WERI-Rb-1 (cell line): ENCODE data around the gene TRANK1.
"Not testable (repeated sequence)": the region's sequence is repeated elsewhere in the genome, so short reads cannot be mapped to it uniquely, and the experiment has no call there.

Experiments
- DNase-seq: peaks from one replicate; pipeline ENCODE4 v3.0.0-alpha.2; 2020
- H3K27ac ChIP-seq: fragments of 250-450 bp; sonication (Bioruptor Pico); 2 replicates; pipeline ENCODE4 v1.5.1; 2020; ENCODE audit warnings: mild to moderate bottlenecking, moderate library complexity
- H3K27me3 ChIP-seq: fragments of 250-450 bp; sonication (Bioruptor Pico); 2 replicates; pipeline ENCODE4 v1.5.1; 2021; ENCODE audit warnings: mild to moderate bottlenecking, low read depth, moderate library complexity; ENCODE audit not compliant: insufficient read depth, severe bottlenecking
- H3K36me3 ChIP-seq: fragments of 250-450 bp; sonication (Bioruptor Pico); 2 replicates; pipeline ENCODE4 v1.5.1; 2020; ENCODE audit warnings: mild to moderate bottlenecking, moderate library complexity
- H3K4me3 ChIP-seq: 2 replicates; pipeline ENCODE4 v1.5.1; 2011; ENCODE audit warnings: low read depth, mild to moderate bottlenecking, control low read depth, low read length
- H3K9me3 ChIP-seq: fragments of 250-450 bp; sonication (Bioruptor Pico); 2 replicates; pipeline ENCODE4 v1.5.1; 2021; ENCODE audit warnings: mild to moderate bottlenecking, moderate library complexity; ENCODE audit not compliant: severe bottlenecking
- CTCF ChIP-seq: IDR thresholded peaks from 2 replicates; pipeline ENCODE4 v1.5.1; 2011; ENCODE audit warnings: low read depth, mild to moderate bottlenecking, control low read depth, inconsistent platforms, low read length

The TRANK1 gene

GRCh38 chr3:36881735-36882134 lies 63.1 kb downstream of the TRANK1 start:
- no peaks in the 10 kb centered on the region for H3K36me3 ChIP-seq
- H3K27ac ChIP-seq = no peak overlapping the region
- H3K9me3 ChIP-seq = no peaks in the 10 kb centered on the region
- no peak overlapping the region for H3K4me3 ChIP-seq
- no peak for DNase-seq
- H3K27me3 ChIP-seq = no peaks in the 10 kb centered on the region
- no peak for TF ChIP-seq CTCF

GRCh38 chr3:36879842-36880241 lies 65.0 kb downstream of the TRANK1 start:
- H3K9me3 ChIP-seq, DNase-seq, H3K27ac ChIP-seq, H3K36me3 ChIP-seq, H3K4me3 ChIP-seq, H3K27me3 ChIP-seq: not testable (repeated sequence)

GRCh38 chr3:36877930-36878685 lies 66.7 kb downstream of the TRANK1 start:
- Histone ChIP-seq H3K36me3 (no peaks in the 10 kb centered on the region), H3K27me3 (no peaks in the 10 kb centered on the region), H3K9me3 (no peaks in the 10 kb centered on the region), H3K27ac (no peak overlapping the region), H3K4me3 (no peak overlapping the region)
- TF ChIP-seq CTCF = no peak
- DNase-seq = no peak

- Histone ChIP-seq H3K27ac (no peak overlapping the region), H3K9me3 (no peaks in the 10 kb centered on the region), H3K36me3 (no peaks in the 10 kb centered on the region), H3K27me3 (no peaks in the 10 kb centered on the region), H3K4me3 (no peak overlapping the region)
- no peak for DNase-seq
- TF ChIP-seq CTCF = no peak
Measured at GRCh38 chr3:36876181-36876936, 68.5 kb downstream of the TRANK1 start.

GRCh38 chr3:36875397-36875796 lies 69.5 kb downstream of the TRANK1 start:
- Histone ChIP-seq H3K36me3 (no peaks in the 10 kb centered on the region), H3K27me3 (no peaks in the 10 kb centered on the region), H3K27ac (no peak overlapping the region), H3K4me3 (no peak overlapping the region), H3K9me3 (no peaks in the 10 kb centered on the region)
- DNase-seq = no peak
- TF ChIP-seq CTCF = no peak

GRCh38 chr3:36874424-36874823 lies 70.4 kb downstream of the TRANK1 start:
- DNase-seq = no peak
- H3K27me3 ChIP-seq = no peaks in the 10 kb centered on the region
- H3K36me3 ChIP-seq = no peaks in the 10 kb centered on the region
- no peaks in the 10 kb centered on the region for H3K9me3 ChIP-seq
- H3K4me3 ChIP-seq = no peak overlapping the region
- TF ChIP-seq CTCF = no peak
- no peak overlapping the region for H3K27ac ChIP-seq
